Breast epithelium (tissue), 3 donors: ENCODE data around the gene RREB1.
A peak's percentile ranks its signal among the peaks of the same experiment; 100 is the strongest.

Experiments
- POLR2A ChIP-seq: fragments of 450-650 bp; IDR thresholded peaks from one replicate; pipeline ENCODE4 v1.6.1; 2016; ENCODE audit warnings: antibody characterized with exemption, mild to moderate bottlenecking, moderate library complexity
- POLR2AphosphoS5 ChIP-seq, 3 donors: sonication (generic); formaldehyde crosslinking; IDR thresholded peaks; one replicate each; pipeline ENCODE4 v1.6.1; 2017; ENCODE audit warnings: antibody characterized with exemption in 3 of 3
- TF ChIP-seq, protein P1 (sequence below), 3 donors: fragments of 450-650 bp; IDR thresholded peaks; one replicate each; pipeline ENCODE4 v1.5.1; 2016 to 2017; ENCODE audit warnings: antibody characterized with exemption in 3 of 3, mild to moderate bottlenecking in 3 of 3, moderate library complexity in 3 of 3

DNA sequence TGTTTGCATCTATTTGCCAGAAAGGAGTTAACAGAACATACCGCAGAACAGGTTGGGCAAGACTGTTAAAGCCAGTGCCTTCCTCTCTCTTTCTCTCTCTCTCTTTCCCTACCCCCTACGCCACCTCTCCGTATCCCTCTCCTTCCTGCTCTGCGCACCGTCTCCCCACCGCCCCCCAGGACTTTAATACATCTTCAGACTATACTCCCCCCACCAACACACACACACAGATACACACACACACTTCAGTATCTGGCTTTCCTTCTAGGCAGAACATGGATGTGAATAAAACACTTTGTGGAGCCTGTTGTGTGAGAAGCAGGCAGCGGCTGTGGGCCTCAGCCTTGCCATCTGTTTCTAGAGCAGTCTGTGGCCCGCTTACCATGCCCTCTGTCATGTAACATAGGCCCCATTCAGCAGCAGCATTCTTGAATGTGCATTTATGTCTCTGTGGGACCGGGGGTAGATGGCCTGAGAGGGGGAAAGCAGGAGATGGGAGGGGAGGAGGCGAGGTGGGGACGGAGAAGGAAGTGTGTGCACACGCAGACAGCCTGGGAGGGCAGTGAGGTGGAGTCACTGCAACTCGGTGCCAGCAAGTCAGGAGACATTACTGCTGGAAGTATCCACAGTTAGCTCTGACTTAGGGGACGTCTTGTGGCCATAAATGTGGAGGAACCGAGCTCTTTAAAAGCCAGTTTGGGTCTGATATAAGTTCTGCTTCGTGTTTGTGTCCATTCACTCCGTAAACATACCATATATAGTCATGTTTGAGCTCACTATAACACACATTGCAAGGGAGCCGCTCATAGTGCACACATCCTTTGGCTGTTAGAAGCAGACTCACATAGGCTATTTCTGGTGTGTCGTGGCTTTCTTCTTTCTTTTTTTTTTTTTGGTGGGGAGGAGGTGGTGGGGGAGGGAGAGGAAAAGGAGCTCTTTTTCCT lies 38.4 kb downstream of the RREB1 start:
- TF ChIP-seq, protein P1, sequence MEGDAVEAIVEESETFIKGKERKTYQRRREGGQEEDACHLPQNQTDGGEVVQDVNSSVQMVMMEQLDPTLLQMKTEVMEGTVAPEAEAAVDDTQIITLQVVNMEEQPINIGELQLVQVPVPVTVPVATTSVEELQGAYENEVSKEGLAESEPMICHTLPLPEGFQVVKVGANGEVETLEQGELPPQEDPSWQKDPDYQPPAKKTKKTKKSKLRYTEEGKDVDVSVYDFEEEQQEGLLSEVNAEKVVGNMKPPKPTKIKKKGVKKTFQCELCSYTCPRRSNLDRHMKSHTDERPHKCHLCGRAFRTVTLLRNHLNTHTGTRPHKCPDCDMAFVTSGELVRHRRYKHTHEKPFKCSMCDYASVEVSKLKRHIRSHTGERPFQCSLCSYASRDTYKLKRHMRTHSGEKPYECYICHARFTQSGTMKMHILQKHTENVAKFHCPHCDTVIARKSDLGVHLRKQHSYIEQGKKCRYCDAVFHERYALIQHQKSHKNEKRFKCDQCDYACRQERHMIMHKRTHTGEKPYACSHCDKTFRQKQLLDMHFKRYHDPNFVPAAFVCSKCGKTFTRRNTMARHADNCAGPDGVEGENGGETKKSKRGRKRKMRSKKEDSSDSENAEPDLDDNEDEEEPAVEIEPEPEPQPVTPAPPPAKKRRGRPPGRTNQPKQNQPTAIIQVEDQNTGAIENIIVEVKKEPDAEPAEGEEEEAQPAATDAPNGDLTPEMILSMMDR (IDR thresholded peaks at IDR 0.05): no peak
- TF ChIP-seq POLR2A (no peak), POLR2AphosphoS5 (IDR thresholded peaks at IDR 0.05) (peak in 1 of 3 donors; percentile 69)
